Occipital lobe (tissue), 2 donors: Measurements from ENCODE around the gene FAM13A. TPM values are rescaled to one million over a fixed set of nuclear protein-coding genes. Genes with fewer than 3 reads are reported as not detected.
A peak's percentile ranks its signal among the peaks of the same experiment; 100 is the strongest.
"Not testable (repeated sequence)": the region's sequence is repeated elsewhere in the genome, so short reads cannot be mapped to it uniquely, and the experiment has no call there.

Source experiments
- DNase-seq: peaks from one replicate; lab custom pipeline; 2025; lab: John Stamatoyannopoulos, UW
- total RNA-seq: library from RNA; depleted of rRNA; stranded (reverse); fragments of >200 nt; gene quantifications from one replicate; pipeline ENCODE4 v1.2.3, GENCODE V29; 2014

The FAM13A gene
- total RNA-seq, 1 donor from 2014 or later: 79.9 TPM

DNA sequence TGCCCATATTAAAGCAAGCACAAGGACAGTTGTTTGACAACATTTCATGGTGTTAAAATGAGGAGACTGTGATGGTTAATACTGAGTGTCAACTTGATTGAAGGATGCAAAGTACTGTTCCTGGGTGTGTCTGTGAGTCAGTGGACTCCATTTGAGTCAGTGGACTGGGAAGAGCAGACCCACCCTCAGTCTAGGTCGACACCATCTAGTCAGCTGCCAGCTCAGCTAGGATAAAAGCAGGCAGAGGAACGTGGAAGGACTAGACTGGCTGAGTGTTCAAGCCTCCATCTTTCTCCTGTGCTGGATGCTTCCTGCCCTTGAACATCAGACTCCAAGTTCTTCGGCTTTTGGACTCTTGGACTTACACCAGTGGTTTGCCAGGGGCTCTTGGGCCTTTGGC, 203.4 kb downstream of the FAM13A start:
- not testable (repeated sequence) for DNase-seq

DNA sequence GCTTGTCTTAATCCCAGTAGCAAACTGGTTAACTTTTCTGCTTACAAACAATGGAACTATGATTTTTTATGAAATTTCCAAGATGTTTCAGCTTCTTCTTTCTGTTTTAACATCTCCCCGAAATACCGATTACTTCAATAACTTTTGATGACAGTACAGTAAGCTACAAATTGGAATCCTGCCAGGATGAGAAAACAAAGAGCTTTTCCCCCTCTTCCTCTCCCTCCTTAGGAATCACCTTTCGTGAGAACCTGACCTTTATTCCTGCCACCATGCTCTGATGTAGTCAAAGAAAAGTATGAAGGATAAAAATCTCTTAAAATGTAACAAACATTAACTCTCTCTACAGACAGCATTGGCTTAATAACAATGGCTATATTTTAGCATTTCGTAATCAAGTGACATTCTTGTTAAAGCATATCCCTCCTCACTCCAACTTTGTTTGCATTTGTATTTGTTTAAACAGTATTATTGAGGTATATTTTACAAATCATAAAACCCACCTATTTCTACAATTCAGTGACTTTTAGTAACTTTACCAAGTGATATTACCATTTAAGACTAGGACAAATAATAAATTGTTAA, 210.7 kb downstream of the FAM13A start:
- DNase-seq: no peak

DNA sequence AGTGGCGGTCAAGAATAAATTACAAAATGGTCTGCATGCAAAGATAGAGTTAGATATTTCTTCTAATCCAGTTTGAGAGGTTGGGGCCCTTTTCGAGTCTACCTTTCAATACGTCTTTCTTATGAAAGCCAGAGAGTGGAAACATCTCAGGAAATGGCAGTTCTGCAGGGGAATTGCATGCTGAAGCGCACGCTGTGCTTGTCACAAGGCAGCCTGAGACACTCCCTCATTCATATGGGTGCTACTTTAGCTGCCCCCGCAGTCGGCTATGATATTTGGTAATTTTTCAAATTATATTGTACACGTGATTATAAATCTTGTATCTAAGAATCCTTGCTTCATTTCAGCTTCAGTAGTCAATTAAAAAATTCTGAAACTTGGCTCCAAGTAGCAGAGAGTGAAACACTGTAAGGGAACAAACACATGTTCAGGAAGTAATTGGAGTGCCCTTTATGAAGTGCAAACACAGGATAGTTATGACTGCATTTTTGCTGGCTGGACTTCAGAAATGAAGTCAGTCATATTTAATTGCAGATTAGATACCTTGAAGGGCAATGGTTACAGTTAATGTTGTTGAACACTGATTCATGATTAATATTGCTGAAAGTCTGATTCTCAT, 213.8 kb downstream of the FAM13A start:
- no peak for DNase-seq

DNA sequence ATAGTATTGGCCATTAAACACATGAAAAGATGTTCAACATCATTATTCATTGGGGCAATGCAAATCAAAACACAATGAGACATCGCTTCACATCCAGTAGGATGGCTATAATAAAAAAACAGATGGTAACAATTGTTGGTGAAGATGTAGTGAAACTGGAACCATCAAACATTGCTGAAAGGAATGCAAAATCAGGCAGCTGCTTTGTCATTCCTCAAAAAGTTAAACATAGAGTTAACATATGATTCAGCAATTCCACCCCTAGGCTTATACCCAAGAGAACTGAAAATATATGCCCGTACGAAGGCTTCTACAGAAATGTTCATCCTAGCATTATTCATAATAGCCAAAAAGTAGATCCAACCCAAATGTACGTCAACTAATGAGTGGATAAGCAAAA, 215.3 kb downstream of the FAM13A start:
- no peak for DNase-seq

DNA sequence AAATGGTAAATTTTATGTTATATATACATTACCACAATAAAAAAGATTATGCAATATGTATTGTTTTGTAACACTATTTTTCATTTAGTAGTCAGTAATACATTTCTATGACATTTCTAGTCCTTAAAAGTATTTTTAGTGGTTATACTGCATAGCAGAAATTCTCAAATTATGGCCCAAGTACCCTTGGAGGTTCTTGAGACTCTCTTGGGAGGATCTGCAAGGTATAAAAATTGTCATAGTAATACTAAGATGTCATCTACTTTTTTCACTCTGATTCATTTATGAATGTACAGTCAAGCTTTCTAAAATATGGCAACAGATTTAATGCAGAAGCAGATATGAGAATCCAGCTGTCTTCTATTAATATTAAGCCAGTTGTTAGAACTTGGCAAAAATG, 220.8 kb downstream of the FAM13A start:
- DNase-seq: no peak

DNA sequence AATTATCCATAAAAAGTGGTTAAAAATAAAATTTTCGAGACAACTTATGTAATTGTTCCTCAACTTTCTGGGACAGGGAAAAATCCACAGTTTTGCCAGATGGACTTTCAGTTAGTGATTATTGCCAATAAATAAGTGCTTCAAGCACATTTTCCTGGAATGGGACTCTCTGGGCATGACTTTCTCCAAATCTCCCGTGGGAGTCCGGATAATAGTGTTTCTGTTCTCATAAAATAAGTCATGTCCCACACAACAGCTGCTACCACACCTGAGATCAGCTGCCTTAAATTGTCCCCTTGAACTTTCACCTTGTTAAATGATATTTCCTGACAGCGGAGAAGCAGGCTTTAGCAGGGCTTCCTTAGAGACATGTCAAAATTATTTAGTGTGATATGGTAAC, 226.0 kb downstream of the FAM13A start:
- DNase-seq: no peak

DNA sequence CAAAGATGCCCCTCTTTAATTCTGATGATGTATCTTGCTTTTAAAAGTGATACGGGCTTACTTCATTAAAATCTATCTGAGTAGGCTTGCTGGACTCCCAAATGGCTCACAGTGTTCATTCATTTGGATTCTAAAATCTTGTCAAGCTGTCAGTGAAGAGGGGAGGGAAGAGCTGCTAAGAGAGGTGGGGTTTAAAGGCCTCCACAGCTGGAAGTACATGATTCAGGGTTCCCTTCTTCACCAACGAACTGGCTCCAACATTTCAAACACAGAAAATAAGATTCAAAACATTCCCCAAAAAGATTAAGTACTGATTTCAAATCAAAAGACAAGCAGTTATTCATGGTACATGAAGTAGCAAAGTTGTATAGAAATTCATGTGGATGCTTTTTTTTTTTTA, 226.4 kb downstream of the FAM13A start:
- DNase-seq: no peak

DNA sequence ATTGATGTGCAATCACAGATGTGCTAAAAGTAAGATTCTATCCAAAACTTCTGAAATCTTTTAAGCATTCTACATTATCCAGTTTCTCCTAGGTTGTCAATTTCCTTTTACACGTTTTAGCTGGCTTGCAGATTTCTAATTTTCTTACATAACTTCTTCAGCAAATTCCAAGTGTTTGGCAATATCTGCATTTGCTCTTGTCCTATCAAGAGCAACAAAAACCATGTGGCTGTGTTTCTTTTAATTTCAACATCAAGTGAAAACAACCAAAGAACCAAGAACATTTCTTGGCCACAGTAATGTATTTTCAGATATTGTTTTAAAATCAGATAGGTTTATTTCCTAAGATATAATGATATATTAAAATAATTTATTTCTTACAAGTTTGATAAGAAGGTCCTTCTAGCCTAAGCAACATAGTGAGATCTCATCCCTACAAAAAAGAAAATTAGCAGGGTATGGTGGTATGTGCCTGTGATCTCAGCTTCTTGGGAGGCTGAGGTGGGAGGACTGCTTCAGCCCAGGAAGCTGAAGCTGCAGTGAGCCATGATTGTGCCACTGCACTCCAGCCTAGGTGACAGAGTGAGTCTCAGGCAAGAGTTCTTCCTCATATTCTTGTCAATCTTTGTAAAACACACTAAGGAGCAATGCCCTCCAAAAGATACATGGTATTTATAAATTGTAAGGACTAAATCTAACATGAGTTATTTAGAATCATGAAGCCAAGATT, 228.0 kb downstream of the FAM13A start:
- no peak for DNase-seq

DNA sequence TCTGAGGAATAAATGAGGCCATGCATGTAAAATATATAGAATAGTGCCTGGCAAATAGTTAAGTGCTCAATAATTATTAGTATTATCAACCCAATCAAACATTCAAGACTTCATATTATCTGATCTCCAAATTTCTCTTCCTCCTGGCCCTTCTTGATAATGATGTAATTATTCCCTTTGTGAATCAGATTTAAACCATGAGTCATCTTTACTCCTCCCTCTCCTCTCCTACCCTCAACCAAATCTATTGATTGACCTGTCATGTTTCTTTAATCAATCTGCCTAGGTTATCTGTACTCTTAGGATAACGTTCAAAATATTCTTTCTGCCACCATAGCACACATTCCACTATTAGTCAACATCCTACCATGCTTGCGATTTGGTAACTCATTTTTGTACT, 229.5 kb downstream of the FAM13A start:
- no peak for DNase-seq

DNA sequence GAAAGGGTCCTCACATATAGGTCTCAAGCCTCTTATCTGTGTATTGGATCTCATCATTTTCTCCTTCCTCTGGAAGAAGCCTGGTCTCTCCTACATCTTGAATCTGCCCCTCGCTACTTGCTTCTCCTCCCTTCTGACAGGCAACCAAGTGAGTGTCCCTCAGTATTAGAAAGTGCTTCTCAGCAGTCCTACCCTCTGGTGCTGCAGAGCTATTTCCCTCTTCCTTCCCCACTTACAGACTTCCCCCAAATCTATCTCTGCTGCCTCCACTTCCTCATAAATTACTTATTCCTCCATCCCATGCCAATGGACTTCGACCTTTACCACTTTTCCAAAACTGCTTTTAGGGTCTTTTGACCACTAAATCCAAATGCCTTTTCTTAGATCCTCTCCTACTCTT, 230.2 kb downstream of the FAM13A start:
- no peak for DNase-seq

DNA sequence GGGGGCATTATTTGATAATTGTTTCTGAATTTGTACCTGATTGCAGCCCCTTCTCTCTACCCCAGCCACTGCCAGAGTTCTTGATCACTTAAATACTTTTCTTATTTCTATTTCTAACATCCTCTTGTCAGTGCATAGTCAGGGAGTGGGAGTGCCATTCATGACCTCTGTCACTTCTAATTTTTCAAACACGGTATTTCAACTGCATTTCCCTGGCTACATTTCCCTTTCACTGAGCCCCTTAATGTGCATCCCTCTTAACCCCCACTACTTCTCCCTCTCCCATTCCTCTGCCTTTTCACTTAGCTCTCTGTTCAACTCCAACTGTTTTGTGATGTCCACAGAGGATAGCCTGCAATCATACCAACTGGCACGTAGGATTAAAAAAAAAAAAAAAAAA, 231.1 kb downstream of the FAM13A start:
- no peak for DNase-seq

DNA sequence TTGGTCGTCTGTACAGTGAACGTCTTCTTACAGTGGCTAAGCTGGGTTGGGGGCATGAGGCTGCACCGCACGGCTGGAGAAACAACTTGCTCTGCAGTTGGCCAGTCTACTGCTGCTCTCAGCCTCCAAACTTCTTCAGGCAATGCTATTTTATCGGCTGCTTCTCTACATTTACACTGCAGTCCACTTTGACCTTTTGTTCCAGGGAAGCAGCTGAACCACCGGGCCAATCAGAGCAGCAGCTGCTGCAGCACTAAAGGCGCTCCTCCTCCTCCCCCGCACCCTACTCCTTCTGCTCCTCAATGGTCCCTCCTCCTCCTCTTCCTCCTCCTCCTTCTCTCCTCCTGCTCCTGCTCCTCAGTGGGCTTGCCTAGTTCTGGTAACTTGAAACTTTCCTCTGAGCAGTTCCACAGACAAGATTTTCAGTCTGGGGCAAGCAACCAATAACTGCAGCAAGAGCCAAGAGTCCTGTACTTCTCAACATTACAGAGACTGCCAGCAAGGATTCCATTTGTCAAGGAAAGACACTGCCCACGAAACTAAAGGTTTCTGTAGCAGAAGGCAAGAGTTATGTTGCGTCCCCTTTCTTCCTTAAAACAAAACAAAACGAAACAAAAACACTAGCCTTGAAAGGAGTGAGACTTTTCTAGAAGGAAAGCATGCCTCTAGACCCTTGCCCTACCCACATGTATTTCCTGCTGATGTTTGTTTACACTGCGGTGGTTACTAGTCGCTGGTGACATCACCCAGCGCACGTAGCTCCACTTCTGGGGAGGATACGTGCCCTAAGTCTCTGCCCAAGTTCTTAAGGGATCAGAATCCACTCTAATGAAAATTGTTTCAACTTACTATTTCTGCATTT, 233.7 kb downstream of the FAM13A start:
- DNase-seq: peak; percentile 83

DNA sequence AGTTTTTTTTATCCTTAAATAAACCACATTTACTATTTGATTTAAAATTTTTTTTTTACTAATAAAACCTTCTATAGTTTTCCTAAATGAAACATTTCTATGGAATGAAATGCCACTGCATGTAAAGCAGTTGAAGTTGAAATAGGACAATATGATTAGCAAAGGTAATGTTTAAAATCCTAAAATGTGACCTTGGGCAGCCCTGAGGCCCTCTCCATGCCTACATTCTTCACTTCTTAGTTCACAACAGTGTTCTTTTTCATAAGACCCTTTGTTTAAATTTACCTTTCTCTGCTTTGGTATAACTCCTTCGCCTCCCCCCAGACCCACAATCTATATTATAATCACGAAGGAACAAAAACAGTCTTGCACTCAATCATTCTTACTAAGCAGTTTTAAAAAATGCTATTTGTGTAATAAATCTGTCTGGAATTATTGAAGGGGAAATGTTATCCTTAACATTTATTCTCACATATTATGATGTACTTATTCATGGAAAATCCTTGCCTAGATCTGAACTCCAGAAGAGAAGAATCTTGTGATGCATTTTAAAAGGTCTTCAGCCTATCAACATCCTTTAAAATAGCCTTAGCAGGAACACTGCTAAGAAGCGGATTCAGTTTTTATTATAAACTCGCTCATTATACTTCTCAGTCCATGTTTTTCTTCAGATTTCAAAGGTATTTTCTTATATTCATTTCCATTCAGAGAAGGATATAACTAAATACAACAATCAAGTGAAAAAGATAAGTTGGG, 234.8 kb downstream of the FAM13A start:
- DNase-seq: no peak

DNA sequence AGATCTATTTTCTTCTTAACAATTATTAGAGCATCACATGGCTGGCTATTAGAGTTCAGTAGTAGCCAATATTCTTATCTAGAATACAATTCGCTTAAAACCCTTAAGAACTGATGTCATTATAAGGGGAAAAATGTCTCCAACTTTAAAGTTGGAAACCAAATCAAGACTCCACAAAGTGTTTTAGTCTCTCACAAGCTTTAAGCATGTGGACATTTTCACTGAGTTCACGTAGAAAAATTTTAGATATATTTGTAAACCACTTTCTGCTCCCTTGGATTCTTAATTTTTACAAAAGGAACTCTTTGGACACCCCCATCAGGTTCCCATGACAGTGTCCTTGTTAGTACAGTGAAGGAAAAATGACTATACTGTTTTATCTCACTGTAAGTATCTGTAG, 235.5 kb downstream of the FAM13A start:
- no peak for DNase-seq

DNA sequence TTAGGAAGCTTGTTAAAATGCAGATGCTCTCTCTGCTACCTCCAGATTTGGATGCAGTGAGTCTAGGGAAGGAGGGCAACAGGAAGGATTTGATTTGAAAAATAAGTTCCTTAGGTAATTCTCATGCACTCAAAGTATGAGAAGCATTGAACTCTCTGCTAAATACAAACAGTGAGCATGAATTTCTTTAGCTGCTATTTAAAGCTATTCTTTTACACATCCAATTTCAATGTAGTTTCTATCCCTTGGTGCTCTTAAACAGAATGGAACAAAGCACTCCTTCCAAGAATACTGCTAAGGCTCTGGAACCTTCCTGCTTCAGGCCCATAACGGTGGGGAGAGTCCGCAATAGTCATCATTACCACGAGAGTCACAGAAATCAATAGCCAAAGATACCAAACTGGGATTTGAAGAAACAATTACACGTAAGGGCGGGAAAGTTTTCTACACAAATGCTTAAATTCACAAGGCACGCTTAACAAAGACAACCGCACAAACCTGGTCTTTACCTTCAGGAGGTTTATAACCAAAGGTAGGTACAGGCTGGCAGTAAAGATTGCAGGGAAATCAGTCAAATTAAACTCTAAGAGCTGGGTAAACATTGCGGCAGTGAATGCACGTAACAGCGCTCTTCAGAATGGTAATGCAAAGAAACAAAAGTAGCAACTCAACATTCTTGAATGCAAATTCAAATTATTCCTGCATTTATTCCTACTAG, 236.1 kb downstream of the FAM13A start:
- DNase-seq: no peak

DNA sequence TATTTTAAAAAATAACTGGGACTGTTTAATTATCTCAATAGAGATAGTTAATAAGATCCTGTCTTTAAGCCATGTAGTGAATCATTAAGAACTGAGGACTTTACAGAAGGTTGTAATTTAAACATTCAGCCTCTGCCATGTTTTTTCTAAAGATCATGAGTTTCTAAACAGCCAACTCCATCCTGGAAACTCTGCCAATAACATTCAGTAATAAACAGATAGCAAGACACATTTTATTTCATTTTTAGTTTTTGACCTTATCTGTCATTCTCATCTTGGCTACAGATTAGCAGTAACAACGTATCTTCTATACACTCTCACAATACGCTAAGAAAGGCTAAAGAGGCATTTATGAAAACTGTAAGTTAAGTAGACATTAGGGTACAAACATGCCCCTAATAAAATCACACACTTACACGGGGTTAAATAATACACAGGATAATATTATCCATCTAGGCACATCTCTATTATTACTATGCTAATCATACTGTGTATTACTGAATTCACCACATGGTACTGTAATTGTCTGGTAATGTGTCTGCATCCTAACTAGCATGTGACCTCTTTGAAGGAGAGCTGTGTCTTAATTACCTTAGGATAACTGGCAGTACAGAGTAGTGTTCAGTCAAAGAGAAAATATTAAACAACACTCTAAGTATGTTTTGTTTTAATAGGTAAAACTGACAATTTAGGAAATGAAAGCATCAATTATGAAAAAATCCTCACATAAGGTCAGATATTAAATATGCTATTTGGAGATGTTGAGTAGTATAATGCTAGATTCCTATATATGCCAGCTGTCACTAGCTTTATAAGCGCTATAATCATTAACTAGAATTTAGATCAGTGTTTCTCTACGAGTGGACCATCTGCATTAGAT, 236.9 kb downstream of the FAM13A start:
- no peak for DNase-seq

DNA sequence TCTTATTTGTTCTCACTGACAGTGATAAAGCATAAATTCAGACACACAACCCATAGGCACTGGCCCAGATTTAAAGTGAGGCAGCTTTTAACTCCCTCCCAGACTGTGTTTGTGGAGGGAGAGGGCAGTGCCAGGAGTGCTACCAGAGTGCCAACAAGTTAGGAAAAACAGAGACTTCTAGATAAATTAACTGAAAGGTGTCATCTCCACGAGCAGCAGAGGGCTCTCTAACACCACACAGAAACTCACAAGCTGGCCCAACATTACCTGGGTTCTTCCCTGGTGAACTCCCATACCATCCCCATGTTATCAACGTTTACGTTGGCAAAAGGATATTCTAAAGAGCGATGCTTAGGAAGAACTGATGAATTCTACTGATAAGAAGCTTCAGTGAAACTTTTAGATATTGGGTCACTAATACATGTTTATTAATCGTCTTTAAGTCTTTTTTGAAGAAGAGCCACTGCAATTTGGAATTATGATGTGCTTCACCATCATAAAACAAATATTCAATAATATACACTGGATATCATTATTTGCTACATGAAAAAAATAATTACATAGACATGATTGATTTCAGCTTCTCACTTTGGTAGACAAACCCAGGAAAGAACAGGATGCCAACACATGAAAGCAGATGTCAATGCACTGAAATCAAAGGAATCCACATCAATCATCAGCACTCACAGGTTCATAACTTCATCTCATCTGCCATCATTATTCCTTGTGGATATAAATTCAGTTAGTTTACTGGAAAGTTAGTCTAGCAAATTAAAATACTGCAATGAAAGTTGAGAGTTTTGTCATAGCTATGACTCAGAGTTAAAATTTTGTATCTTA, 238.1 kb downstream of the FAM13A start:
- no peak for DNase-seq

DNA sequence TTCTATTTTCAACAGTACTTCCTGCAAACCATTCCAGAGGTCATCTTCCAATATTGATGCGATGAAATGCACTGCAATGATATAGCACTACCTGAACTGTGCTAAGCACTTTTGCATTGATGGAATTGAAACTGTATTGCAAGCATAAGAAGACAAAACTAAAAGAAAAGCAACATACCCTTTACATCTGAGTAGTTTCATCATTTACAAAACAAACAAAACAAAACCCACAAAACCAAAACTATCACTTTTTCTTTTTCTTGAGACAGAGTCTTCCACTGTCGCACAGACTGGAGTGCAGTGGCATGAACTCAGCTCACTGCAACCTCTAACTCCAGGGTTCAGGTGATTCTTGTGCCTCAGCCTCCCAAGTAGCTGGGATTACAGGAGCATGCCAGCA, 239.2 kb downstream of the FAM13A start:
- no peak for DNase-seq

DNA sequence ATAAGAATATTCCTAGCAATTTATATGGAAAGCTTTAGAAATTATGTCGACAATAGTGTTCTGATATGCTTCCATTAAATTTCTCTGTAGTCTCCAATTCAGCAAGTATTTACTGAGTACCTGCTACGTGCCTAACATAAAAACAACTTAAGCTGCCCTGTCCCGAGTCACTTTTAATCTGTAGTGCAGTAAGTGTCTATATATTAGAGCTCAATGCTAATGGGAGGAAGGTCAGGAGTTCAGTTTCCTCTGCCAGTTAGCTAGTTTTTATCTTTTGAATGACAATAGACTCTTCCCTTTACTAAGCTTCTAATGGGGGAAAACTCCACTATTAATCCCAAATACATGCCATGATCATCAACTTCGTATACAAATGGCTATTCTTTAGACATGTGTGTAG, 240.6 kb downstream of the FAM13A start:
- no peak for DNase-seq
